M059J (cell line): ENCODE results near the gene NCAPD3. TPM values are rescaled to one million over a fixed set of nuclear protein-coding genes. Genes with fewer than 3 reads are reported as not detected.
"Not testable (repeated sequence)": the region's sequence is repeated elsewhere in the genome, so short reads cannot be mapped to it uniquely, and the experiment has no call there.

Experiments used
- DNase-seq: peaks from one replicate; pipeline ENCODE4 v3.0.0-alpha.2; 2012; ENCODE audit warnings: low read depth
- total RNA-seq: library from RNA; depleted of rRNA; stranded (reverse); fragments of >200 nt; shearing (Covaris generic); gene quantifications from 2 replicates; pipeline ENCODE4 v1.2.3, GENCODE V29; 2014; rRNA removed

Gene NCAPD3, protein sequence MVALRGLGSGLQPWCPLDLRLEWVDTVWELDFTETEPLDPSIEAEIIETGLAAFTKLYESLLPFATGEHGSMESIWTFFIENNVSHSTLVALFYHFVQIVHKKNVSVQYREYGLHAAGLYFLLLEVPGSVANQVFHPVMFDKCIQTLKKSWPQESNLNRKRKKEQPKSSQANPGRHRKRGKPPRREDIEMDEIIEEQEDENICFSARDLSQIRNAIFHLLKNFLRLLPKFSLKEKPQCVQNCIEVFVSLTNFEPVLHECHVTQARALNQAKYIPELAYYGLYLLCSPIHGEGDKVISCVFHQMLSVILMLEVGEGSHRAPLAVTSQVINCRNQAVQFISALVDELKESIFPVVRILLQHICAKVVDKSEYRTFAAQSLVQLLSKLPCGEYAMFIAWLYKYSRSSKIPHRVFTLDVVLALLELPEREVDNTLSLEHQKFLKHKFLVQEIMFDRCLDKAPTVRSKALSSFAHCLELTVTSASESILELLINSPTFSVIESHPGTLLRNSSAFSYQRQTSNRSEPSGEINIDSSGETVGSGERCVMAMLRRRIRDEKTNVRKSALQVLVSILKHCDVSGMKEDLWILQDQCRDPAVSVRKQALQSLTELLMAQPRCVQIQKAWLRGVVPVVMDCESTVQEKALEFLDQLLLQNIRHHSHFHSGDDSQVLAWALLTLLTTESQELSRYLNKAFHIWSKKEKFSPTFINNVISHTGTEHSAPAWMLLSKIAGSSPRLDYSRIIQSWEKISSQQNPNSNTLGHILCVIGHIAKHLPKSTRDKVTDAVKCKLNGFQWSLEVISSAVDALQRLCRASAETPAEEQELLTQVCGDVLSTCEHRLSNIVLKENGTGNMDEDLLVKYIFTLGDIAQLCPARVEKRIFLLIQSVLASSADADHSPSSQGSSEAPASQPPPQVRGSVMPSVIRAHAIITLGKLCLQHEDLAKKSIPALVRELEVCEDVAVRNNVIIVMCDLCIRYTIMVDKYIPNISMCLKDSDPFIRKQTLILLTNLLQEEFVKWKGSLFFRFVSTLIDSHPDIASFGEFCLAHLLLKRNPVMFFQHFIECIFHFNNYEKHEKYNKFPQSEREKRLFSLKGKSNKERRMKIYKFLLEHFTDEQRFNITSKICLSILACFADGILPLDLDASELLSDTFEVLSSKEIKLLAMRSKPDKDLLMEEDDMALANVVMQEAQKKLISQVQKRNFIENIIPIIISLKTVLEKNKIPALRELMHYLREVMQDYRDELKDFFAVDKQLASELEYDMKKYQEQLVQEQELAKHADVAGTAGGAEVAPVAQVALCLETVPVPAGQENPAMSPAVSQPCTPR (N-terminal part only)
- total RNA-seq: 47.7 and 69.1 TPM in 2 replicates

DNA sequence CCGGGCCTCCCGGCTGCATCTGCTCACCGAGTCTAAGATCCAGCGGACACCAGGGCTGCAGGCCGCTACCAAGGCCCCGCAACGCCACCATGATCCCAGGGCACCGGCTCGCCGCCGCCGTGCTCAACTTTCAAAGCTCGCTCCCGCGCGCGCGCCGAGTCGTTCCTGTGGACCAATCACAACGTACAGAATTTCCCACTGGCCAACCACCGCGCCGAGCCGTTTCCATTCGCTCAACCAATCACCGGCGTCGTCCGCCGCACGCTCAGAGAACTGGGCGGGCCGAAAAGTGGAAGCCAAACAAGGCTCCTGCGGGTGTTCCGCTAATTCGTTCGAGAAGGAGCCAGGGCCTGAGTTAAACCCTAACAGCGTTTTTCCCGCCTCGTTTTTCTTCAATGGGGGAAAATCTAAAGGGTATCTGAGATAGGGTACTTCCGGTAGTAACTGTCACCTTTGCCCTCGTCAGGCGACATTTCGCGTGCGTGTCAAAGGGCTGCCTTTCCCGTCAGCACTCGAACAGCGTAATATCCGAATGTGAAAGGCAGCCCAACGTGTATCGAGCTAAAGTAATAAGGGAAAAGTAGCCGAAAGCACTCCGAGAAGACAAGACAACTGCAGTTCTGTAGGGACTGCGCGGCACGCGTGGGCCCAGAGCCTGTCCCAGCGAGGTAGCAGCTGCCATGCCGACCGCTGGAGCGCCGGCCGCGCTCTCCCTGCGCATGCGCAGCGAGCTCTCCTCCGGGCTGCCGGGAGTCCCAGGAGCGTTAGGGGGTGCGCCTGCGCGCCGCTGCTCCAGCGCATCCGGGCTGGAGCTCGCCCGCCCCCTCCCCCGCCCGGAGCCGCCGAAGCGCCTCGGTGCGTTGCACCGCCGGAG is at the start of gene NCAPD3, which contains the start of gene VPS26B:
TSS of gene NCAPD3 (minus strand) at position 132 of the 874 bp plus-strand sequence. CDS start at position 91, 41 bp downstream.
TSS of gene VPS26B (plus strand) at position 836 of the 874 bp plus-strand sequence. CDS start 452 bp downstream, outside the sequence.
- DNase-seq: peak; percentile 96

DNA sequence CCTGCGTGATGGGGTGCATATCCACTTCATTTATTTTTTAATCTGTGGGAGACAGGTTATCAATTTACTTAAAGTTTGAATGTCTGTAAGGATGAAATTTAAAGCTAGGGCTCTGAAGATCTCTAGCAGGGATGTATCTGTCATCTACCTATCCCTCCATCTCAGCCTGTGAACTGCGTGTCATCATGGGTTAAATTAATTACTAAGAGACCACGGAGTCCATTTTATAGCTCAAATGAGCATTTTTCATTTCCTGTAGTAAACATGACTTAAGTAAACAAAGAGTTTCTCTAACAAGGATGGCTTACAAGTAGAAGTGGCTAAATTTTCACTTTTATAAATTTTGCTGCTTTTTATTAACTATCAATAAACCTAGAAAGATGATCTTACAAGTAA is 49.5 kb upstream of the NCAPD3 start:
- no peak for DNase-seq

DNA sequence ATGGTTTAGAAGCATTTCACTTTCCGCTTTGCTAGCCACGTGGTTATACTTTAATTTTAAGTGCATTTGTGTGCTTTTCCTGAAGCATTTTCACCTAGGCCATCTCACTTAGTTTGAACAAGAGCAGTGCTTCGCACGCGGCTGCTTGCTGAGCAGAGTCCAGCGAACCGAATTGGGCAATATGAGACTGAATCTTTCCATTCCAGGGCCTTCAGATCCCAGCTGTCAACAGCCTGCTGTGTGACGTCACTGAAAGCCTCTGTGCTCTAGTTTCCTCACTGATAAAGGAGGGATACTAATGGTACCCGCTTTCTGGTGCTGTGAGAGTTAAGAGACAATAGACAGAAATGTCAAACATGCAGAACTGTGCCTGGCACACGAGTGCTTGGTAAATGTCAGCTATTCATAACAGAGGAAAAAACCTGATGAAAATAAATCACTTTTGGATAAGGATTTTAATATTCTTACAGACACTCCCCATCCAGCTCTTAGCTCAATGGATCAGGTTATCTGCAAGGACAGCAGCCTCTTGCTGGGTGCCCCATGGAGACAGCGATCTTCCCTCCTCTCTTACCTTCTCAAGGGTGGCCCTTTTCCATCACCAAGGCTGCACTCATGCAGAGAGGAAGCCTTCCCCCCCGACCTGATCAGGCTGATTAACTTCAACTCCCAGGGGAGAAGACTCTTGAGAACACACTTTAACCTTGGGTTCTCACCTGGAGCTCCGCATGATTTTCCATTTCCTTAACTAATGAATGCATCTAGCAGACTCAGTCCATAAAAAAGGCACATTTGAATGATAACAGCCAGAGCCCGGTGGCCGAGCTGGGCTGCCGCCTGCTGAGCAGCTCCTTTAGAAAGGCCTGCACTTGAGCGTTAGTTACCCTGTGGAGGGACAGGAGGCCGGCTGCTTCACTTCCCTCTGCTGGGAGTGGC is 48.9 kb upstream of the NCAPD3 start:
- DNase-seq: no peak

DNA sequence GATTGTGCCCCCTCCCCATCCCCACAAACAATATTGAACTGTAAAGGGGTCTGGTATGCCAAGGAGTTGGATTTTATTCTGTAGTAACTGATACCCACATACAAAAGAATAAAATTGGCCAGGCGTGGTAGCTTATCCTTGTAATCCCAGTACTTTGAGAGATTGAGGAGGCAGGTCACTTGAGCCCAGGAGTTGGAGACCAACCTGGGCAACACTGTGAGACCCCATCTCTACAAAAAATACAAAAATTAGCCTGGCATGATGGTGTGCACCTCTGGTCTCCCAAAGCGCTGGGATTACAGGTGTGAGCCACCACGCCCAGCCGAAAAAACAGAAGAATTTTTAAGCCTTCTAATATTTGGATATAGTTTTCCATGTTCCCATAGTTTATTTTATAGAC is 48.2 kb upstream of the NCAPD3 start:
- no peak for DNase-seq

DNA sequence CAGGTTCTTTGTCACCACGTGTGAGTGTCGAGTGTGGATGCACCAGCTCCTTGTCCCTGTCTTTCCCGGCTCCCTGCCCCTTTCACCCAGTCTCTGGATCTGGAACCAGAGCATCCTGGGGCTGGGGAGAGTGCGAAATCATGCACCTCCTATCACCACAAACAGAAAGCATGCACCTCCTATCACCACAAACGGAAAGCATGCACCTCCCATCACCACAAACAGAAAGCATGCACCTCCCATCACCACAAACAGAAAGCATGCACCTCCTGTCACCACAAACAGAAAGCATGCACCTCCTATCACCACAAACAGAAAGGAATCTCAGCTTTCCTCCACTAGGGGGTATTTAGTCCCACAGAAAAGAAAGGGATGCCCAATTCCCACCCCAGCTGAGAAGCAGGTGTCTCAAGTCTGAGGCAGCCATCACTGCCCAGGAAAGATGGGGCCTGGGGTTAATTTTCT is 46.5 kb upstream of the NCAPD3 start:
- peak; percentile 28 for DNase-seq

DNA sequence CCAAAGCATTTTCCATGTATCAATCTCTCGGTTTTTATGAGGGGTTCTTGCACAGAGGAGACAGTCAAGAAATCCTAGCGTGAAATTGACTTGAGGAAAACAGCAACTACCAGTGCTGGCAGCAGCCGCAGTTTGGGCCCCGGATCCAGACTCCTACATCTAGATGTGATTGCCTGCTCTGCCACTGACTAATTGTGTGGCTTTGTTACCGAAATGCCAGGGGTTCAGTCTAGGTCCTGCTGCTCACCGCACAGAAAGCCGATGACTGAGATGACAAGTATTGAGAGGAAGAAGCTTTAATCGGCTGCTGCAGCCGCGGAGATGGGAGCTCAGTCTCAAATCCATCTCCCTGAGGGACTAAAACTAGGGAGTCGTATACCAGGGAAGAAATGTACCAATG is 44.2 kb upstream of the NCAPD3 start:
- no peak for DNase-seq

DNA sequence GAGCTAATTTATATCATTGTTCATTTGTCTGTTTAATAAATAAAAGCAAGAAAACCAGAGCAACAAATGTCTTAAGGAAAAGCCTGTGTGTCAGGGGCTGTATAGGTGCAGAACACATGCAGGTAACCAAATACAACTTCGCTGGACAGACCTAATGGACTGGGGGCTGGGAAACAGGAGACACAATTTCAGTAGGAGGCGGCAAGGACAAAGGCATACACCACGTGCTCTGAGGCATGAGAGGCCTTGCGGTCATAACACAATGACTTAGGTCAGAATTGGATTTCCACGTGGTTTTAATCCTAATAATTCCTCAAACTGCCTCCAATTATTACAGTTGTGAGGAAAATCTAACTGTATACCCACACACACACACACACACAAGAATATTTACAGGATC is 43.7 kb upstream of the NCAPD3 start:
- no peak for DNase-seq

DNA sequence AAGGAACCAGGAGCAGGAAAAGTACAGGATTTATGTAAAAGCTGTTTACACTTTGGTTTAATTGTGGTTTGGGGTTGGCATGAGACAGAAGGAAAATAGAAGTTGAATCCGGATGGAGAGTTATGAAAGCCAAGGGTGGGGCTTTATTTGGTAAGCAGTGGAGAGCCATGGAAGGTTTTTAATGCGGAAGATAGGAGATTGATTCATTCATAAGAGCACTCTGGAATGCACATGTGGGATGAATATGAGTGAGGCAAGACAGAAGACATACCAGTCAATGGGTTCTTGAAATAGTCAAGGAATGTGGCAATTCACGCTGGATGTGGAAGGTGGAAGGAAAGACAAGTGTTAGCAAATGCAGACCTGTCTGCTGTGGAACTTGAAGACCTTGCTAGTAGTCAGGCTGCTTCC is 43.1 kb upstream of the NCAPD3 start:
- DNase-seq: peak; percentile 81

DNA sequence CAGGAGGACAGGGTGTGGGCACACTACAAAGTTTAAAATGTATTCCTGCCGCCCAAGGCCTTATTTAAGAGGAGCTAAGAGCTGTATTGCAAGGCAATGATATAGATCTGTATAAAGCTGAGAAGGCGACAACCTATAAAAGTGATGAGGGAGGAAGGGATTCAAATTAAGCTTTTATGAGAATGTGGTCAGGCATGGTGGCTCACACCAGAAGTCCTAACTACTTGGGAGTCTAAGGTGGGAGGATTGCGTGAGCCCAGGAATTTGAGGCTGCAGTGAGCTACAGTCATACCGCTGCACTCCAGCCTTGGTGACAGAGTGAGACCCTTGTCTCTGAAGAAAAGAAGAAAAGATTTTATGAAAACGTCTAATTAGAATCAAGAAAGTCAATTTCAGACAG is 42.7 kb upstream of the NCAPD3 start:
- no peak for DNase-seq

DNA sequence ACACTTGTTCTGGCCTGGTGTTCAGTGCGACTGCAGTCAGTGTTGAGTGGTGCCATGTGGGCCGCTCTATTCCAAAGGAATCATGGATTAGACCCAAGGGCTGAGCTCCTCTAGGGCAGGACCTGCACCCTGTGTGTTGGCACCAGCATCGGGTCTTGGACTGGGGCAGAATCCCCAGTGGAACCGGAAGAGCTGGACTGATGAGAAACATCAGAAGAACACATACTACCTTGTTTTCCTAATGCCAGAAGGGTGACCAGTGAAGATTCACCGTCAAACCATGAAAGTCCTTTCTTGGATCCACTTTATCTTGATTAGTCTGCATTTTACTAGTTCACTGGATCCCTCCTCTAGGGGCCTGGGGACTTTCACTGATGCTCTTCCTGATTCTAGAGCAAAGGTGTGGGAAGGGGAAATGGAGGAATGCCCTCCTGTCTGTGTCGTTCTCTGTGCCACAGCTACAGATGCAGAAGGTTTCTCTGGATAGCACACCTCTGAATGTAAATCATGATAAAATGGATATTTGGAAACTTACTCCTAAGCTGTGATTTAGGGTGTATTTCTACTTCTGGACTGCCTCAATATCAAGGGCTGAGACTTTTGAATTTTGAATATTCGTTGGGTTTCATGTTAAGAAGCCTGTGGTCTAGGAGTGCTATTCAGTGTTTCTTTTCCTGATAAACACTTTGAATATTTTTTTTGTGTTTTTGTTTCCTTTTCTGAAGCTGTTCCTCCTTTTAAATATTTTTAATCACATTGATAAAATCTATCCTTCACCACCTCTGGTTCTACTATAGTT is 41.4 kb upstream of the NCAPD3 start:
- DNase-seq: no peak

DNA sequence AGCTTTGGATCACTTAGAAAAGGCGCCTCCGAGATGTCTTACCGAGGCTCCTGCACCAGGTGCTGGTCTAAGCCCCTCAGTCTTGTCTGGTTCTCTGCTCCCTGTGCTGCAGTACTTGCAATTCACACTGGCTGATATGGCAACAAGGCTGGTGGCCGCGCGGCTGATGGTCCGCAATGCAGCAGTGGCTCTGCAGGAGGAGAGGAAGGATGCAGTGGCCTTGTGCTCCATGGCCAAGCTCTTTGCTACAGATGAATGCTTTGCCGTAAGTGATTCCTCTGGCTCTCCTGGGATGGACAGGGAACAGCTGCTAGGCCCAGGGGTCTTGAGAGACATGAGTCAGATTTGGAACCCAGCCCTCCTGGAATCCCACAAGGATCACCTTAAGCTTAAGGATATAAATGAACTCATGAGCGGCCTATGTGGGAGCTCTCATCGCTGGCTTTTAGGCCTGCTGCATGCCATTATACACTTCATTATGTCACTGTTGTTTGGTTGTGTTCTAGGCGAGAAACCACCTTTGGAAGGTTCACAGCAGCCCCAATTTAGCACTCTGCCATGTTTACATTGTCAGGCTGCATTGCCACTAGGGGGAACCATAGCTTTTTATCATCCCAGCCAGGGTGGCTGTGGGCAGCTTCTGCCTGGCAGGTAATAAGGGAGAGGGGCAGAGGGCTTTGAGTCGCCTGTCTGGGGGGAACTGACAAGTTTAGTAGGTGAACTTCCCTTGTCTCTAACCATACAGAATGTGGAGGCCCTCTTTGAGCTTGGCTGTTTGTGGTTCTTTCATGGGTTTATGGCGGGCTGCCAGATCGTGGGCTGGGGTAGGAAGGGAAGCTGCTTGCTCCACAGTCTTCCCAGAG is 38.1 kb upstream of the NCAPD3 start:
- peak; percentile 22 for DNase-seq

DNA sequence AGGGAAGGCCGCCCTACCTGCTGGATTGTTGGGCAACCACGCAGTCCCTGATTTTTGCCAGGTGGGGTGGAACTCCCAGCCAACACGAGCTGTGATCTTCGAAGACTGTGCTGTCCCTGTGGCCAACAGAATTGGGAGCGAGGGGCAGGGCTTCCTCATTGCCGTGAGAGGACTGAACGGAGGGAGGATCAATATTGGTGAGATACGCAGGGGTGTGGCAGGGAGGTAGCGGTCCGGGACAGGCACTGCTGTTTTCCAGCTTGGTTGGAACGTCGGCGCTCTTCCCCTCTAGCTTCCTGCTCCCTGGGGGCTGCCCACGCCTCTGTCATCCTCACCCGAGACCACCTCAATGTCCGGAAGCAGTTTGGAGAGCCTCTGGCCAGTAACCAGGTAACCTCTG is 37.2 kb upstream of the NCAPD3 start:
- no peak for DNase-seq

DNA sequence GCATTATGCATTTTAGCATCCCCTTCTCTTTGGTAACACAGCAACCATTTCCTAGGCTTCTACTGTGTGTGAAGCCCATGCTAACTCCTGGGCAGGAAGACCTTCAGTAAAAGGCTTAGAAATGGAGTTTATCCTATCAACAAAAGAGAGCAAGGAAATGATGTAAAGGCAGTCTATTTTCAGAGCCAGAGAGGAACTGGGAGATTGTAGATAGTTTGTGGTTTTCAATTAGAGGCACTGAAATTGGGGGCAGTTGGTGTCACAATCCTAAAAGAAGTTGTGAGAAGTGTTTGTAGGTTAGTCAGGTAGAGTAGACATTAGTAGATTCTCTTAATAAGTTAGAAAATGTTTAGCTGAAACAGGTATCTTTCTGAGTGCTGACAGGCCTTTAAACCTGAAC is 36.7 kb upstream of the NCAPD3 start:
- no peak for DNase-seq

DNA sequence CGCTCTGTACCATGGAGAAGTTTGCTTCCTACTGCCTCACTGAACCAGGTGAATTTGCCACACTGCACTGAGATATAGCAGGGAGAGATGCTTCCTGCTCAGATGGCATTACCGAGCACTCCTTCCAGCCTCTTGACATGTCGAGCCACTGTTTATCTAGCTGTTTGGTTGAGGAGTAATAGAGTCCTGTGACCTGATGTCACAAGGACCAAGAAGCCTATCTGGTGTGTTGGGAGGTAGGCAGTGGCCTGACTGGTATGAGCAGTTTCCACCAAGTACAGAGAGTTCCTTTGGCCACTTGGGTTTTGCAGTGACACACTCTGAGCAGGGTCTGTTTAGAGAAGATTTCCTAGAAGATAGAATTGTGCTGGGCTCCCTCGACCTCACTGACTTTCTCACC is 34.8 kb upstream of the NCAPD3 start:
- DNase-seq: no peak

DNA sequence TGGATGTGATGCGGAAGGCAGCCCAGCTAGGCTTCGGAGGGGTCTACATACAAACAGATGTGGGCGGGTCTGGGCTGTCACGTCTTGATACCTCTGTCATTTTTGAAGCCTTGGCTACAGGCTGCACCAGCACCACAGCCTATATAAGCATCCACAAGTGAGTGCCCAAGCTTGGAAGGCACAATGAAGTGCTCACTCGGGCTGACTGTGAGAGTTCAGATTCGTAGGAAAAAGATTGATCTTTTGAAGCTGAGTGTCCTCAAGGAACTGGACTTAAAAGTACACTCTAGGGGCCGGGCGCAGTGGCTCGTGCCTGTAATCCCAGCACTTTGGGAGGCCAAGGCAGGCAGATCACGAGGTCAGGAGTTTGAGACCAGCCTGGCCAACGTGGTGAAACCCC is 33.3 kb upstream of the NCAPD3 start:
- no peak for DNase-seq

DNA sequence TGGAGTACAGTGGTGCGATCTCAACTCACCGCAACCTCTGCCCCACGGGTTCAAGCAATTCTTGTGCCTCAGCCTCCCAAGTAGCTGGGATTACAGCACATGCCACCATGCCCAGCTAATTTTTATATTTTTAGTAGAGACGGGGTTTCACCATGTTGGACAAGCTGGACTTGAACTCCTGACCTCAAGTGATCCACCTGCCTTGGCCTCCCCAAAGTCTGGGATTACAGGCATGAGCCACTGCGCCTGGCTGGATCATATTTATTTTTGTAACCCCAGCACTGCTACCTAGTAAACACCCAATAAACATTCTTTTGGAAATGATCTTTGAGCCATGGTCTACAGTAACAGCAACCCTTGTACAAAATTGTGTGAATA is 31.4 kb upstream of the NCAPD3 start:
- not testable (repeated sequence) for DNase-seq

DNA sequence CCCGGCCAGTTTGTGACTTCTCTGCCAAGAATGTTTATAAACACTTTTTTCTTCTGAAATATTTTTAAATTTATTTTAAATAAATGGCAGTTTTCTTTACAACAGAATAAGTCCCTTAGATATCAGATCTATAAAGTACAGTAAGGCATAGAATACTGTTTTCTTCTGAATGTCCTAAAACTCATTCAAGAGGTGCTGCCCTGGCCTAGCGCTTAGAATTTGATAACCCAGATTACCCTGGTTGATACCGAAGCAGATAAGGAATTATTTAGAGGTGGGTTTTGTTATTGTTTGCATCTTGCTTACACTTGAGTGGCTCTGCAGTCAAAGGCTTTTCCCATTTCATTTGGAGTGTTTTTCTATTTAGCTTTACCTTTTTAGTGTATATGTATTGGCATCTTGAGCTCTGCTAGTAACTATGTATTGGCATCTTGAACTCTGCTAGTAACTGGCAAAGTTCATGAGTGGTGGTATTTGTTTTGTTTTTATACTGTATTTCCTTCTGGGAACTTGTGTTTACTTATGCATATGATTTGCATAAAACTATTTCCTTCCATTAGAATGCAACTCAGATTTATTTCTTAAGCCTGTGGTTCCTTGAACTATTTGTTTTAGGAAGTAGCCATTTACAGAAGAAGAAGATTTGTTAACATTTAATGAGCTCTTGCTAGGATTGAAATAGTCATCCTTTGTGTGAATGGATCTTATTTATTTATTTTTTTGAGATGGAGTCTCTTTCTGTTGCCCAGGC is 30.8 kb upstream of the NCAPD3 start:
- DNase-seq: no peak
